Measurements from ENCODE around the gene HDGFL2. TPM values are rescaled to one million over a fixed set of nuclear protein-coding genes. Genes with fewer than 3 reads are reported as not detected.

Gene HDGFL2
- total RNA-seq, 1 experiment from 2014 or later: 75.2 TPM

- RAD21 ChIA-PET (ENCODE audit: low non-redundant PET in 1 of 2, low total read pairs in 2 of 2, uncharacterized antibody in 2 of 2, unreplicated experiment in 2 of 2): no interaction called here
- Histone ChIP-seq H3K9me3 (ENCODE audit: control insufficient read depth in 1 of 2, insufficient read depth in 1 of 2, low read depth in 1 of 2, low read length in 2 of 2) (no peaks in the 10 kb centered on the region), H3K4me1 (ENCODE audit: control insufficient read depth in 1 of 2, insufficient read depth in 2 of 2, low read length in 2 of 2) (no peaks in the 10 kb centered on the region), H3K9ac (ENCODE audit: low read length) (no peak overlapping the region), H3K27ac (ENCODE audit: low read depth, low read length) (no peak overlapping the region), H3K27me3 (ENCODE audit: insufficient read depth, low read length) (no peaks in the 10 kb centered on the region), H3K36me3 (ENCODE audit: control insufficient read depth in 1 of 2, insufficient read depth in 2 of 2, low read length in 2 of 2) (peaks cover 14 to 32% of the 10 kb centered on the region in 2 experiments; a peak in 3 of 4 replicates), H3K4me3 (replicated peaks in 1 of 2; ENCODE audit: low read depth in 1 of 2, low read length in 2 of 2) (no peak overlapping the region), H4K20me1 (ENCODE audit: insufficient read depth) (no peaks in the 10 kb centered on the region), H3K9me2 (ENCODE audit: insufficient read depth) (no peaks in the 10 kb centered on the region), H3K79me2 (ENCODE audit: insufficient read depth, low read length) (peaks cover 38% of the 10 kb centered on the region), H2AFZ (ENCODE audit: low read depth, low read length, poor library complexity, severe bottlenecking) (no peak overlapping the region), H3K4me2 (ENCODE audit: low read length) (no peak overlapping the region)
- BruUV-seq (replicated peaks): no TSS peak
- TF ChIP-seq CBX3 (IDR thresholded peaks at IDR 0.05; ENCODE audit: low read depth) (no peak), EZH2 (IDR thresholded peaks at IDR 0.05) (no peak), TCF7L2 (IDR thresholded peaks at IDR 0.05; ENCODE audit: borderline replicate concordance, extremely low read depth, insufficient read depth, insufficient read length) (no peak), POLR2AphosphoS5 (IDR thresholded peaks at IDR 0.05; ENCODE audit: low read depth, low read length) (no peak), MAX (IDR thresholded peaks at IDR 0.05) (no peak), SP1 (IDR thresholded peaks at IDR 0.05; ENCODE audit: low read depth) (no peak), FOSL1 (IDR thresholded peaks at IDR 0.05; ENCODE audit: low read depth) (no peak), POLR2A (IDR thresholded peaks at IDR 0.05; ENCODE audit: borderline replicate concordance, extremely low read depth, insufficient read depth, insufficient read length) (no peak), EZH2phosphoT487 (IDR thresholded peaks at IDR 0.05; ENCODE audit: borderline replicate concordance) (no peak), ZNF274 (IDR thresholded peaks at IDR 0.05; ENCODE audit: low read depth, low read length) (no peak), RAD21 (IDR thresholded peaks at IDR 0.05; ENCODE audit: low read depth) (no peak), ELF1 (IDR thresholded peaks at IDR 0.05; ENCODE audit: borderline replicate concordance, low read depth) (no peak)
- POLR2A ChIA-PET: no interaction called here
- no peak for ATAC-seq
- intact Hi-C loops (cut with micrococcal nuclease): no loop called here
- DNase-seq (ENCODE audit: low read depth, low spot score): no peak
- CTCF ChIA-PET: no interaction called here
These were observed 32.9 kb upstream of the HDGFL2 start for GRCh38 chr19:4439243-4439642.
